ENCODE results near the gene ADGRG2.

DNA sequence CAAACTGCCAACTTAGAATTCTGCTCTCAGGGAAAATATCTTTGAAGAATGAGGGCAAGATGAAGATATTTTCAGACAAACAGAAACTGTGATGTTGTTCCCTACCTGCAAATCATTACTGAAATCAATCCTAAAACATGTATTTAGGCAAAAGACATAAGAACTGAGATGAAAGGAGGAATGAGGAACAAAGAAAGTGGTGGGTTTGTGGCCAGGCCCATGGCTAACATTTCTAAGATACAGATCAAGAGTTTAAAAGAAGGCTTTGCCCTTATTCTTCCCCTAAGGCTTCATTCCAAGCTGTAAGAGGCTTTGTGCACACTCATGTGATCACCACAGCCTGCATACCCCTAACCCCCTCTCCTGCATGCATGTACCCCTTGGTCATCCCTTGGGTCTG is 46.5 kb downstream of the ADGRG2 start:
- no peak for TF ChIP-seq CTCF (IDR thresholded peaks at IDR 0.05; ENCODE audit: poor library complexity, severe bottlenecking)
- no peak for TF ChIP-seq EZH2 (IDR thresholded peaks at IDR 0.05; ENCODE audit: borderline replicate concordance, insufficient read depth, low read length, poor library complexity, severe bottlenecking)
- TF ChIP-seq POLR2AphosphoS5 (IDR thresholded peaks at IDR 0.05) = no peak
- TF ChIP-seq, protein P1, sequence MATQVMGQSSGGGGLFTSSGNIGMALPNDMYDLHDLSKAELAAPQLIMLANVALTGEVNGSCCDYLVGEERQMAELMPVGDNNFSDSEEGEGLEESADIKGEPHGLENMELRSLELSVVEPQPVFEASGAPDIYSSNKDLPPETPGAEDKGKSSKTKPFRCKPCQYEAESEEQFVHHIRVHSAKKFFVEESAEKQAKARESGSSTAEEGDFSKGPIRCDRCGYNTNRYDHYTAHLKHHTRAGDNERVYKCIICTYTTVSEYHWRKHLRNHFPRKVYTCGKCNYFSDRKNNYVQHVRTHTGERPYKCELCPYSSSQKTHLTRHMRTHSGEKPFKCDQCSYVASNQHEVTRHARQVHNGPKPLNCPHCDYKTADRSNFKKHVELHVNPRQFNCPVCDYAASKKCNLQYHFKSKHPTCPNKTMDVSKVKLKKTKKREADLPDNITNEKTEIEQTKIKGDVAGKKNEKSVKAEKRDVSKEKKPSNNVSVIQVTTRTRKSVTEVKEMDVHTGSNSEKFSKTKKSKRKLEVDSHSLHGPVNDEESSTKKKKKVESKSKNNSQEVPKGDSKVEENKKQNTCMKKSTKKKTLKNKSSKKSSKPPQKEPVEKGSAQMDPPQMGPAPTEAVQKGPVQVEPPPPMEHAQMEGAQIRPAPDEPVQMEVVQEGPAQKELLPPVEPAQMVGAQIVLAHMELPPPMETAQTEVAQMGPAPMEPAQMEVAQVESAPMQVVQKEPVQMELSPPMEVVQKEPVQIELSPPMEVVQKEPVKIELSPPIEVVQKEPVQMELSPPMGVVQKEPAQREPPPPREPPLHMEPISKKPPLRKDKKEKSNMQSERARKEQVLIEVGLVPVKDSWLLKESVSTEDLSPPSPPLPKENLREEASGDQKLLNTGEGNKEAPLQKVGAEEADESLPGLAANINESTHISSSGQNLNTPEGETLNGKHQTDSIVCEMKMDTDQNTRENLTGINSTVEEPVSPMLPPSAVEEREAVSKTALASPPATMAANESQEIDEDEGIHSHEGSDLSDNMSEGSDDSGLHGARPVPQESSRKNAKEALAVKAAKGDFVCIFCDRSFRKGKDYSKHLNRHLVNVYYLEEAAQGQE (IDR thresholded peaks at IDR 0.05; ENCODE audit: borderline replicate concordance) = no peak
- no peak for TF ChIP-seq EP300 (conservative IDR thresholded peaks at IDR 0.05; ENCODE audit: poor library complexity, severe bottlenecking)
- no peak for TF ChIP-seq RAD21 (conservative IDR thresholded peaks at IDR 0.05)
- TF ChIP-seq MXI1 (conservative IDR thresholded peaks at IDR 0.05; ENCODE audit: poor library complexity, severe bottlenecking) = no peak
